Measurements from ENCODE around the gene PTEN. TPM values are rescaled to one million over a fixed set of nuclear protein-coding genes. Genes with fewer than 3 reads are reported as not detected.
"Not testable (repeated sequence)": the region's sequence is repeated elsewhere in the genome, so short reads cannot be mapped to it uniquely, and the experiment has no call there.

Gene PTEN
- total RNA-seq: 10 to 100 TPM; 36.6 to 54.3 TPM

DNA sequence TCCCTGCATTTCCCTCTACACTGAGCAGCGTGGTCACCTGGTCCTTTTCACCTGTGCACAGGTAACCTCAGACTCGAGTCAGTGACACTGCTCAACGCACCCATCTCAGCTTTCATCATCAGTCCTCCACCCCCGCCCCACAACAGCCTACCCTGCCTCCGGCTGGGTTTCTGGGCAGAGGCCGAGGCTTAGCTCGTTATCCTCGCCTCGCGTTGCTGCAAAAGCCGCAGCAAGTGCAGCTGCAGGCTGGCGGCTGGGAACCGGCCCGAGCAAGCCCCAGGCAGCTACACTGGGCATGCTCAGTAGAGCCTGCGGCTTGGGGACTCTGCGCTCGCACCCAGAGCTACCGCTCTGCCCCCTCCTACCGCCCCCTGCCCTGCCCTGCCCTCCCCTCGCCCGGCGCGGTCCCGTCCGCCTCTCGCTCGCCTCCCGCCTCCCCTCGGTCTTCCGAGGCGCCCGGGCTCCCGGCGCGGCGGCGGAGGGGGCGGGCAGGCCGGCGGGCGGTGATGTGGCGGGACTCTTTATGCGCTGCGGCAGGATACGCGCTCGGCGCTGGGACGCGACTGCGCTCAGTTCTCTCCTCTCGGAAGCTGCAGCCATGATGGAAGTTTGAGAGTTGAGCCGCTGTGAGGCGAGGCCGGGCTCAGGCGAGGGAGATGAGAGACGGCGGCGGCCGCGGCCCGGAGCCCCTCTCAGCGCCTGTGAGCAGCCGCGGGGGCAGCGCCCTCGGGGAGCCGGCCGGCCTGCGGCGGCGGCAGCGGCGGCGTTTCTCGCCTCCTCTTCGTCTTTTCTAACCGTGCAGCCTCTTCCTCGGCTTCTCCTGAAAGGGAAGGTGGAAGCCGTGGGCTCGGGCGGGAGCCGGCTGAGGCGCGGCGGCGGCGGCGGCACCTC lies at the start of gene PTEN, which contains the start of gene KLLN:
Gene PTEN, plus strand, starts transcription at position 573 of the 891 bp plus-strand sequence. CDS start 845 bp downstream, outside the sequence.
Gene KLLN, minus strand, starts transcription at position 481 of the 891 bp plus-strand sequence. CDS start 1,046 bp downstream, outside the sequence.
- H3K27ac Mint-ChIP-seq: peak within 1 kb of the TSS; percentile 73 to 94
- ATAC-seq (peak; percentile 62 to 68), DNase-seq (ENCODE audit: low spot score in 2 of 2) (peak; percentile 82 to 89)
- H3K9me3 Mint-ChIP-seq: no peaks in the 10 kb centered on the region
- peaks cover 13 to 29% of the 10 kb centered on the region in 2 donors for H3K36me3 Mint-ChIP-seq

DNA sequence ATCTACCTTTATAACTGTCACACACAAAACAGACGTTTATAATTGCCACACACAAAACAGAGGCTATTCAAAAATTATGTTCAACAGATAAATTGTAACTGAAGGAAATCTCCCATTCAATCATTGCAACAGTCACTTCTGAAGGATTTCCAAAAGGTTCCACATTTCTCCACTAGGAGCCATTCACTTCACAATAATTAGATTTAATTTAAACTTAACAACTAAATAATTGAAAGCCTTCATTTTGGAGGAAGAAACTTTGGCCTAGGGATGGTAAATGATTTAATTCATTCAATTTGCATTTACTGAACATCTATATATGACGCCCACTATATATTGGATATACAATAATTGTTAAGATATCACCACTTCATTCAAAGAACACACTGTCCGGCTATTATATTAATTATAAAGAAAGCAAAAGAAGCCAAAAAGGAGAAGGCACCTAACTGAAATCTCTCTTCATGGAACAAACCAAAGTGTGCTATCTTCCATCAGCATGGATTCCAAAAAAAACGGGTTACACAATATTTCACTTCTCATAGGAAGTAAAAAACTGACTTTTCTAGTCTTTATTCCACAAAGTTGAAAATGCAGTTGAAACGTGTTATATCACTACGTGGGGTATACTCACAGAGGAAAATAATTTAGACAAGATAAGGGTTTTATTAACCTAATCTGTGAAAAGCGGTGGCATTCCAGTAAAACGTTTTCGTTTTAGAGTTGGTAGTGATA lies 47.1 kb upstream of the PTEN start:
- peak overlapping the region in 1 of 2 donors; percentile 98 for H3K27ac Mint-ChIP-seq

DNA sequence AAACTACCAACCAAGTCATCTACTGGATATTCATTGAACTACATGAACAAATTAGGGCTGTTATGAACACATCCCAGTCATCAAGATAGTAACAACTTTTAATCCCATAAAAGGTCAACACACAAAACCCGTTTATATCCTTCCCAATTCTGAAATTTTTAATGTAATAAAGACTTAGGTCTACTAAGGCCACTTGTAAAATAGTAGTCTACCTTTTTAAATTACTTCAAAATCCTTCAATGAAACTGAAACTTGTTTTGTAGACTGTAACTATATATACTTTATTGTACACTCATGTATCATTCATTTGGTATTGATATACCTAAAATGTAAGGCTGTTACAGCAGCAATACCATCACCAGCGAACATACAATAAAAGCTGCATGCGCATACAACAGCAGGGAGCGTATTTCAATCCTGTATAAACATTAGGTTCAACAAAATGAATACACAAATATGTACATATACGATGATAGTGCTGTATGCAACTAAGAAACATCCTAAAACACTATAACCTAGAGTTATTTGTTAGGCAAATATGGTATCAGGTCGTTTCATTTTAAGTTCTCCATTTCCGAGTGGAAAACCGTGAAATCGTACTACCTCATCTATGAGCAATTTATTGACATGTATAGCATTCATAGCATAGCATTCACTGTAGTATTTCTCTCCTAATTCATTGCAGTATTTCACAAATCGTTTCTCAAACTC lies 46.4 kb upstream of the PTEN start:
- Mint-ChIP-seq H3K36me3 (peaks cover 10 to 17% of the 10 kb centered on the region in 2 donors), H3K27ac (peak overlapping the region; percentile 98 to 99), H3K9me3 (no peaks in the 10 kb centered on the region)
- ATAC-seq (no peak), DNase-seq (ENCODE audit: low spot score in 2 of 2) (no peak)

More for the DNA sequence above, 47.1 kb upstream of the PTEN start:
- Mint-ChIP-seq H3K9me3 (no peaks in the 10 kb centered on the region), H3K36me3 (peaks cover 17 to 25% of the 10 kb centered on the region in 2 donors)
- DNase-seq (ENCODE audit: low spot score in 2 of 2): no peak
- no peak for ATAC-seq

DNA sequence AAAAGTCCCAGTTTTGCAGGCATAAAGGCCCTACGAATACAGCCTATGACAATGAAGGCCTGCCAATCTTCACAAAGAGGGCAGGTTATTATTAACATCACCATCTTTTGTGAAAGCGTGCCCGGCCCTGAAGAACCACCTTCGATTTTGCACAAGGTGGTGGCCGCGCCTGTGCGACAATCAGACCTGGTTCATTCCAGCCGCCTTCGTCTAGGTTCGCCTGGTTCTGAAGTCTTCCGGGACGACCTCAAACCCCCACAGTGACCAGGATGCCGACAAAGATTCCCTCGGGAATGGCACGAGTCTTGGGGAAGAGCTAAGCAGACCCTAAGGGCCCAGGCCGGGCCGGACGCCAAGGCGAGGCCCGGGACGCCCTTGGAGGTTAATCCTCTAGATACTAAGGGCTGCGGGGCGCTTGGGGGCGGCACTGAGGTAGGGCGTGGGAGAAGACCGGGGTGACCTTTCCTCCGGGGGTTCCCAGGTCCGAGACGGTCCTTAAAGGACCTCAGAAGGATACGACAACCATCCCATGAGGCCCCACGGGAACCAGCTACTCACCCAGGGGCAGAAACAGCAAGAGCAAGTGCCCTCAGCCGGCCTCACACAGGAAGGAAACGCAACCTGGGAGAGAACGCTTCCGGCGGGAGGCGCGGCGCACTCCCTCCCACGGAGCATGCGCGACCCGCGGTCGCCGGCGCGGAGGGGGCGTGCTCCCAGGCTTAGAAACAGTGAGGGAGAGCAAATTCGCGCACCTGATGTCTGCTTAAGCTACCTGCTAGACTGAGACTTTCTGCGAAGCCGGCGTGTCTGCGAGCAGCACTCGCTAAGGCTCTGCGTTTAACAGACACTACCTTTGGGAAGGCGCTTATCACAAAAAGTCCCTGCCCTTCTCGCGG lies 45.6 kb upstream of the PTEN start, which contains the start of gene ATAD1:
Gene ATAD1, minus strand, starts transcription at position 618 of the 896 bp plus-strand sequence. CDS start 3,627 bp downstream, outside the sequence.
- ATAC-seq (peak; percentile 87 to 92), DNase-seq (ENCODE audit: low spot score in 2 of 2) (peak; percentile 83 to 91)
- Mint-ChIP-seq H3K9me3 (no peaks in the 10 kb centered on the region), H3K27ac (peak within 1 kb of the TSS; percentile 98 to 99), H3K36me3 (peaks cover 10% of the 10 kb centered on the region in 2 donors)

DNA sequence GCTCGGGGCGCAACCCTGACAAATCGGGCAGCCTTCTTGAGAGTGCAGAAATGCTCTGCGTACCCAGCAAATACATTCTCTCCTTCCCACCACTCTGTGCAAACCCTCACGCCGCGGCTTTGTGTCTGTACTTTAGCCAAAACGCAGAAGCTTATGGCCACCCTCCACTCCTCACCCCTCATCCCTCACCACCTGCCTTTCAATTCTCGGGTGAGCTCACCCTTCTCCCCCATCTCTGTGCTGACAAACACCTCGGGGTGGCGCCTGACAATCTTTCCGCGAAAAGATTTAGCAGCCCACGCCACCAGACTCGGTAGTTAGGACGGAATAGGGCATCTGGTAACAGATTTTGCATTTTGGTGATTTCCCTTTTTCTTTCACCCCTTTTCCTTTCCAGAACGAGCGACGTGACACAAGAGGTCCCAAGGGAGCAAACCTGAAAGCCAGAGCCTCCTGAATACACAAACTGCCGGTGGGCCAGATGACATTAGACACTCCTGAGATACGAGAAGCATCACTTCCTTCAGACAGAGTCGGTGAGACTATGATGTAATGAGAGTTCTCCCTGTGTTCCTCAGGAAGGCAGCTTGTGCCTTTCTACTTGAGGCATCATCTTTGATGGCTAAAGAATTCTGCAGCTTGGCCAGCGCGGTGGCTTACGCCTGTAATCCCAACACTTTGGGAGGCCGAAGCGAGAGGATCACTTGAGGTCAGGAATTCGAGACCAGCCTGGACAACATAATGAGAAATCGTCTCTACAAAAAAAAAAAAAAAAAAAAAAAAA lies 44.7 kb upstream of the PTEN start:
- Mint-ChIP-seq H3K9me3 (no peaks in the 10 kb centered on the region), H3K36me3 (peaks cover 10% of the 10 kb centered on the region in 2 donors), H3K27ac (peak overlapping the region; percentile 98 to 99)

DNA sequence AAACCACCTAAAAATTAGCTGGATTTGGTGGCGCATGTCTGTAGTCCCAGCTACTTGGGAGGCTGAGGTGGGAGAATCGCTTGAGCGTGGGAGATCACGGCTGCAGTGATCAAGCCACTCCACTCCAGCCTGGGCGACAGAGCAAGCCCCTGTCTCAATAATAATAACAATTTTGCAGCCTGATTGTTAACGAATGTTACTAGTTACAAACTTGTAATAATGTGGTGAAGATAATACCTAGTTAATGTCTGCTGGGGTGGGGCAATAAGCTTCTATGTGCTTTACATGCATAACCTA lies 44.2 kb upstream of the PTEN start:
- Mint-ChIP-seq H3K36me3 (peaks cover 10% of the 10 kb centered on the region in 2 donors), H3K27ac (peak overlapping the region in 1 of 2 donors; percentile 98), H3K9me3 (no peaks in the 10 kb centered on the region)
- DNase-seq (ENCODE audit: low spot score in 2 of 2) (no peak), ATAC-seq (no peak)

More for the DNA sequence above, 44.7 kb upstream of the PTEN start:
- DNase-seq (ENCODE audit: low spot score in 2 of 2): peak; percentile 56 to 64
- peak; percentile 72 for ATAC-seq

DNA sequence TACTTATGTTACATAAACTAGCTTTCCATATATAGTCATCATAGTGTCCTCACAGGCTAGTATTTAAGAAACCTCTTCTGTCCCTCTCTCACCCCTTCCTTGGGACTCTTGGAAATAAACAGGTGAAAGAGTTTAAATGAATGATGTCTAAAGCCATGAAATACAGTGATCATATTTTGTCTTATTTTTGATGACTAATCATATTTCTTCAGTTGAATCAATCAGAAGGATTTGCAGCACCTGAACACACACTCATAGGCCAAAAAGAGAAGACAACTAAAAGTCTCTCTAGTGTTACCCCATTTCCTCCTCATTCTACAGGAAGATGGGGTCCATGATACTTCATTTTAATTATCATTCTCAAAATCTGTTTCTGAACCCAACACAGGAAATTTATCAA lies 36.8 kb upstream of the PTEN start:
- Mint-ChIP-seq H3K36me3 (peaks cover 0 to 6% of the 10 kb centered on the region in 2 donors), H3K27ac (no peak overlapping the region), H3K9me3 (peaks cover 0 to 3% of the 10 kb centered on the region in 2 donors)
- ATAC-seq (no peak), DNase-seq (ENCODE audit: low spot score in 2 of 2) (no peak)

DNA sequence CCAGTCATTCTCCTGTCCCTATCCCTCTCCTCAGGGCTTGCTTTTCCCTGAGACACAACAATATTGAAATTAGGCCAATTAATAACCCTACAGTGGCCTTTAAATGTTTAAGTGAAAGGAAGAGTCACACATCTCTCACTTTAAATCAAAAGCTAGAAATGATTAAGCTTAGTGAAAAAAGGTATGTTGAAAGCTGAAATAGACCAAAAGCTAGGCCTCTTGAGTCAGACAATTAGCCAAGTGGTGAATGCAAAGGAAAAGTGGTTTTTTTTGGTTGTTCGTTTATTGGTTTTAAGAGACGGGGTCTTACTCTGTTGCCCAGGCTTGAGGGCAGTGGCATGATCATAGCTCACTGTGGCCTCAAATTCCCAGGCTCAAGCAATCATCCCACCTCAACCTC lies 35.7 kb upstream of the PTEN start:
- no peak for DNase-seq (ENCODE audit: low spot score in 2 of 2)
- peak; percentile 47 to 58 for ATAC-seq
- no peak overlapping the region for H3K27ac Mint-ChIP-seq
- H3K36me3 Mint-ChIP-seq: peaks cover 0 to 6% of the 10 kb centered on the region in 2 donors
- H3K9me3 Mint-ChIP-seq: peaks cover 0 to 3% of the 10 kb centered on the region in 2 donors

DNA sequence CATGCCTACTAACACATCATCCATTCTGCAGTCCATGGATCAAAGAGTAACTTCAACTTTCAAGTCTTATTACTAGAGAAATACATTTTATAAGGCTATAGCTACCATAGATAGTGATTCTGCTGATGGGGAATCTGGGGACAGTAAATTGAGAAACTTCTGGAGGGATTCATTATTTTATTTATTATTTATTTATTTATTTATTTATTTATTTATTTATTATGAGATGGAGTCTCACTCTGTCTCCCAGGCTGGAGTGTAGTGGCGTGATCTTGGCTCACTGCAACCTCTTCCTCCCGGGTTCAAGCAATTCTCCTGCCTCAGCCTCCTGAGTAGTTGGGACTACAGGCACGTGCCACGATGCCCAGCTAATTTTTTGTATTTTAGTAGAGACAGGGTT lies 34.4 kb upstream of the PTEN start:
- not testable (repeated sequence) for H3K27ac Mint-ChIP-seq; H3K36me3 Mint-ChIP-seq; DNase-seq (ENCODE audit: low spot score in 2 of 2); H3K9me3 Mint-ChIP-seq; ATAC-seq

DNA sequence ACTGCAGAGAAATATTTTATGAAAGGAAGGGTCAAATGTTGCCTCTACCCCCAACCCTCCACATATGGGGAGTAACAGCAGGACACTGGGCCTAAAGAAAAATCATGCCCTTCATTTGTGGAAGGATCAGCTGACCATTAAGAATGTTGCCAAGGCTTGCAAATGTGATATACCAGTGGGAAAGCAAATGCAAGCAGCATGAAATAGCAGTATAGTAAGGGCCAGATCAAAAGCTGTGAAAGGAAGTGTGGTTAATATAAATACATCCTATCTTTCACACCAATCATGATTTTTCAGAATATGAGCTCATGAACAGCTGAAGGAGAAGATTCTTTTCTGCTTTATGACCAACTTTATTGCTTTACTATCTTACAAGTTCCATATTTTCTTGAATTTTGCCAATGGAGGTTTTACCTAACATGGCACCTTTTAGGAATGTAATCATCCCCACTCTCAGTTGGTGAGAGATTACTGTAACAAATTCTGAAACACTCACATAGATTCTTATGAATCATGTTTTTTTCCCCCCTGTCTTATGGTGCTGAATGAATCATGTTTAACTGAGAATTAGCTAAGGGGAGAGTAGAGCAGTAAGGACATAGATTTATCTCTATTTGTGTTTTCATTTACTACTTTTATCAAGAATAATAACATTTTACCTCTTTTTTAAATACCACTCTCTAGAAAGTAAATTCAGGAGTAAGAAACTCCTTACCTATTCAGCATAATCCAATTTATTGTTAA lies 33.3 kb upstream of the PTEN start:
- peak overlapping the region in 1 of 2 donors; percentile 25 for H3K27ac Mint-ChIP-seq
- H3K36me3 Mint-ChIP-seq: peaks cover 0 to 6% of the 10 kb centered on the region in 2 donors
- ATAC-seq: peak; percentile 93 to 95
- peaks cover 0 to 3% of the 10 kb centered on the region in 2 donors for H3K9me3 Mint-ChIP-seq
- DNase-seq (ENCODE audit: low spot score in 2 of 2): no peak

DNA sequence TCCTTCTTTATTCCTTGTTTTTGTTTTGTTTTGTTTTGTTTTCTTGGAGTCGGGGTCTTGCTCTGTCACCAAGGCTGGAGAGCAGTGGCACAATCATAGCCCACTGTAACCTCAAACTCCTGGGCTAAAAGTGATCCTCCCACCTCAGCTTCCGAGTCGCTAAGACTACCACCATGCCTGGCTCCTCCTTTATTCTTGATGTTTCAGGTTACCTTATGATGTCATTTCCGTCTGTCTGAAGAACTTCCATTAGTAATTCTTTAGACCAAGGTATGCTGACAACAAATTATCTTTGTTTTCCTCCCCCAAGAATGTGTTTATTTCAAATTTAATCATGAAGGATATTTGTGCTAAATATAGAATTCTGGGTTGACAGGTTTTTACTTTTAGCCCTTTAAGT lies 27.3 kb upstream of the PTEN start:
- no peak for ATAC-seq
- no peak for DNase-seq (ENCODE audit: low spot score in 2 of 2)
- no peaks in the 10 kb centered on the region for H3K9me3 Mint-ChIP-seq
- H3K36me3 Mint-ChIP-seq: peaks cover 5 to 7% of the 10 kb centered on the region in 2 donors
- H3K27ac Mint-ChIP-seq: no peak overlapping the region

DNA sequence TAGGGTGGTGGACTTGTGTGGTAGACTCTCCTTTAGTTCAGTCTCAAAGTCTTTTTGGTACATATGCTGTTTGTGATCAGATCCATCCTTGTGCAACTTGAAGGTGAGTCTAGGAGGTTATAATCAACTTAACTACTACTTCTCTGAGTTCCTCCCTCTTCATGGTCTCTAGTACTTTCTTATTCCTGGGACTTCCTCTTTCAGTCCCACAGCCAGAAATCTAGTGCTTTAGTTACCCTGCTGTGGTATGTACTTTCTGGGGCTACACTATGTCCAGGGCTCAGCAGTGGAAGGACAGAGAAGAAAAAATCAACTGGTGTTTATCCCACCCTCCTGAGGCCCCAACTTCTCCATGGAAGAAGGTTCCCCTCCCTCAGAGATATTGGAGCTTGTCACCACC lies 26.0 kb upstream of the PTEN start:
- no peak overlapping the region for H3K27ac Mint-ChIP-seq
- no peak for ATAC-seq
- H3K36me3 Mint-ChIP-seq: peaks cover 5 to 7% of the 10 kb centered on the region in 2 donors
- no peak for DNase-seq (ENCODE audit: low spot score in 2 of 2)
- H3K9me3 Mint-ChIP-seq: no peaks in the 10 kb centered on the region

DNA sequence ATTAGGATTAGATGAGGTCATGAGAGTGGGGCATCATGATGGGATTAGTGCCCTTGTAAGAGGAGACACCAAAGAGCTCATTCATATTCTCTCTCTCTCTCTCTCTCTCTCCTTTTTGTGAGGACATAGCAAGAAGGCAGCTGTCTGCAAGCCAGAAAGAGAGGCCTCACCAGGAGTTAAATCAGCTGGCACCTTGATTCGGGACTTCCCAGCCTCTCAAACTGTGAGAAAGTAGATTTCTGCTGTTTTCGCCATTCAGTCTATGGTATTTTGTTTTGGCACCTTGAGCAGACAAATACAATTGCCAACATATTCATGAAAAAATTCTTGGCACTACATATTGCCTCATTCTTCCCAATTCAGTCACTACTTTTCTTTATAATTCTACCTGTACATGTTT lies 24.8 kb upstream of the PTEN start:
- H3K9me3 Mint-ChIP-seq: no peaks in the 10 kb centered on the region
- no peak for DNase-seq (ENCODE audit: low spot score in 2 of 2)
- no peak for ATAC-seq
- peaks cover 5 to 7% of the 10 kb centered on the region in 2 donors for H3K36me3 Mint-ChIP-seq
- no peak overlapping the region for H3K27ac Mint-ChIP-seq

DNA sequence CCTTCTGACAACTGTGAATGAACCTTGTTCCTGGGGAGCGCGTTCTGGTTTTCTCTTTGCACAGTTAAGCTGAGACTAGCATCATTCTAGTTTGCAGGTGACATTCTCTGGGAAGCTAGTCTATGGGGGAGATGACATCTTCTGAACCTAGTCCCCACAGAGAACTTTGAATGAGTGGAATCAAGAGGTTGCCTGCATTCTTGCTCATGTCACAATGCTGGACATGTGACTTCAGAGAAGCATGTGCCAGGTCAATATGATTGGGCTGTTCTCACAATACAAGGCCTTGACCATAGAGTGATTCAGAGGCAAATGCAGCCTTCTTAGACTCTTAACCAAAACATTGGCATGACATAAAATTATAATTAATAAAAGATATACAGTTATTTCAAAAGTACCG lies 22.2 kb upstream of the PTEN start:
- no peak for DNase-seq (ENCODE audit: low spot score in 2 of 2)
- H3K9me3 Mint-ChIP-seq: no peaks in the 10 kb centered on the region
- peaks cover 5 to 6% of the 10 kb centered on the region in 2 donors for H3K36me3 Mint-ChIP-seq

More for the DNA sequence above, 22.2 kb upstream of the PTEN start:
- no peak overlapping the region for H3K27ac Mint-ChIP-seq
- ATAC-seq: peak in 1 of 2 donors; percentile 33
